ENCODE data around the gene KRT33B. TPM values are rescaled to one million over a fixed set of nuclear protein-coding genes. Genes with fewer than 3 reads are reported as not detected.
"Not testable (repeated sequence)": the region's sequence is repeated elsewhere in the genome, so short reads cannot be mapped to it uniquely, and the experiment has no call there.

The KRT33B gene
- total RNA-seq, 1 donor from 2014 or later = not detected

DNA sequence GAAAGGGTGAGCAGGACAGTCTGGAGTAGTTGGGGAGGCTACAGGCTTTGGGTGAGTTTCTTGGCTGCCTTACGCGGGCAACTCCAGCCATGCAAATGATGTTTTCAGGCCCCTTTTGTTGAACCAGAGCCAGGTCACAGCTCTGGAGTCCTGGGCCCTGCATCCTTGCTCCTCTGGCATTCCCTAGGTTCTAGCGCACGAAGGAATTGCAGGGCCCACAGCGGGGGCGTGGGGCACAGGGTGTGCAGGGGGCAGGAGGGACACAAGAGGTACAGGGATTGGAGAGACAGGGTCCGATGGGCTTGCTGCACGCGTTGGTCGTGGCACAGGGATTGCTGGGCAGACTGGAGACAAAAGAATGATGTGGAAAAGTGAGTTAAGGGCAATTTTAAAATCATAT is 24.2 kb upstream of the KRT33B start:
- no peak for DNase-seq (ENCODE audit: low read depth)

DNA sequence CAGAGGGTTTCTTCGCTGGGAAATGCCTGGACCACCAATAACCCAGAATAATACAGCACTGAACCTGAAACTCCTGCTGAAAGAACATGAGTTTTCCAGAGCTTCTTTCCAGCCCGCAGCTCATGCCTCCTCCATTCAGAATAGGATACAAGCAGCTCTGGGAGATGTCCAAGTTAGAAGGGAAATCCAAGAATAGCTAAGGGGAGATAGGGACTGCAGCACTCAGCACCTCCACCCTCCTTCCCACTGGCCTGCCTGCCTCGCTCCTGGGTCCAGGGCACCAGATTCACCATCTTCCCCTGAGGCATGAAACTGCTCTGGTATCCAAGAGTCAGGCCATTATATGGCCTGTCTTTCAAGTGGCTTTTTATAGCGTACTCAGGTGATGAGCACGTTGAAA is 23.7 kb upstream of the KRT33B start:
- DNase-seq (ENCODE audit: low read depth) = no peak

DNA sequence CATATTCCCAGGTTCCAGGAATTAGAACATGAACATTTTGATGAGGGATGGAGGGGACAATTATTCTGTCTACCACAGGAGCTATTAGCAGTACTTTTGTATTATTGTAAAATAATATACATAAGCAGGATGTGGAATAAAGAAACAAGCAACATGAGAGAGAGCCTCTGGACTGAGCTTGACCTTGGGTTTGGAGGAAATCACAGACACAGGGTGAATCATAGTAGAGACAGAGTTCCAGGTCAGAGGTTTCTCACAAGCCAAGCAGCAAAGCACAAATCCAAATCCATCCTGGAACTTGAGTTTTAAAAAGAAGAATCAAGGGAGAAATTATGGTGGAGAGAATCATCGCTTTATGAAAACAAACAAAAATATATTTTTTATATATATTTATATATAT is 22.7 kb upstream of the KRT33B start:
- peak; percentile 68 for DNase-seq (ENCODE audit: low read depth)

DNA sequence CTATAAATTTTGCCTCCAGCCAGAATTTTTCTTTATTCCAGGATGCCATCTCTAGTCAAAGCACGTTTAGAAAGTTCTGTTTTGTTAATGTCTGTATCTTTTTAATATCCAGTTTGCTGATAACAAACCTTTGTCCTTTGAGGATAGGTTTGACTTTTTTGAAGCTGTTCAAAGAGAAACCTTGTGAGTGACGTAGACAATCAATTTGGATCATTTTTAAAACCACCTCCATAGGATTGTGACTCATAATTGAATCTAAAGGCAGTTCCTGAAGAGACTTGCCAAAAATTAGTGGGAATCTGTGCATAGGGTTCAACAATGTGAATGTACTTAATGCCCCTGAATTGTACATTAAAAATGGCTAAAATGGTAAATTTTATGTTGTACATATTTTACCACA is 21.9 kb upstream of the KRT33B start:
- no peak for DNase-seq (ENCODE audit: low read depth)

DNA sequence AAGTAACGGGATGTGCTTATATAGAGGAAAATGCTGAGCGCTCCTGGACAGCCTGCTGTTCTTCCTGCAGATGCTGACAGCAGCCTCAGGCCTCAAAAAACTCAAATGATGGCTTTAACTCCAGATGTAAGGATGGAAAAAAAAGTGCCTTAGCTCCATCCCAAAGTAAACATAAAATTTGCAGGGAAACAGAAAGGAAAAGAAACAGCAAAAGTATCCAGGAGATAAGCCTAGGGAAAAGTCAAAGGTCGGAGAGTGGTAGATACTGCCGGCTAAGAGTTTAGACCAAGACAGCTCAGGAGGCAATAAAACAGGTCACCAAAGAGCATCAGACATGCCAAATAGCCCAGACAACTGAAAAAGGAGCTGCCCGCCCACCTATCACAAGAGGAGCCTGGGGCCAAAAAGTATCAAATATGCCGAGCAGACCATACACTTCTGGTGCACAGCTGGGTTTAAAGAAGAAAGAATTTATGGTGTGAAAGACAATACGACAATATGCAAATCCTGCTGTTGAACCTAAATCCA is 20.9 kb upstream of the KRT33B start:
- no peak for DNase-seq (ENCODE audit: low read depth)

DNA sequence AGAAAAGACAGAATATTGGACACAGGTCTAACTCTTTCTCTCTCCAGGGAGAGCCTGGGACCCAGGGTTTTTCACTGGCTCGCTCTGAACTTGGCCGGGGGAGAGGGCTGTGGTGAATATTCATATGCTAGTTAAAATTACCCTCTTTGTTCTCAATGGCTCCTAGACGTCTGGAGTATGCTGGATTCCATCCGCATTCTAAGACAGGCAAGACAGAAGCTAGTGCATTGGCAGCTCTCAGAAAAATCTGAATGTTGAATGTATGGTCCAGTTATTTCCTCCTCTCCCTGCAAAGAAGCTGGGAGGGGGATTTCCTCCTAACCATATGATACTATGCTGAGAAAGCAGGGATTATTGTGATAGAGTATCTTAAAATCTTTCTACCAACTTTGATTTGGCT is 18.1 kb upstream of the KRT33B start:
- no peak for DNase-seq (ENCODE audit: low read depth)

DNA sequence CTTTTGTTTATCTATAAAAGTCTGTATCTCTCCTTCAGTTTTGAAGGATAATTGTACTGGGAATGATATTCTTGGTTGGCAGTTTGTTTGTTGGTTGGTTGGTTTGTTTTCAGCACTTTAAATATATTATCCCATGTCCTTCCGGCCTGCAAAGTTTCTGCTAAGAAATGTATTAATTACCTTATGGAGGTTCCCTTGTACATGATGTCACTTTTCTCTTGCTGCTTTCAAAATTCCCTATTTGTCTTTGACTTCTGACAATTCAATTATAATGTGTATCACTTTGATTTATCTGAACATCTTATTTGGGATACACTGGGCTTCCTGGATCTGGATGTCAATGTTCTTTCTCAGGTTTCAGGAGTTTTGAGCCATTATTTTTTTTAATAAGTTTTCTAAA is 16.6 kb upstream of the KRT33B start:
- no peak for DNase-seq (ENCODE audit: low read depth)

DNA sequence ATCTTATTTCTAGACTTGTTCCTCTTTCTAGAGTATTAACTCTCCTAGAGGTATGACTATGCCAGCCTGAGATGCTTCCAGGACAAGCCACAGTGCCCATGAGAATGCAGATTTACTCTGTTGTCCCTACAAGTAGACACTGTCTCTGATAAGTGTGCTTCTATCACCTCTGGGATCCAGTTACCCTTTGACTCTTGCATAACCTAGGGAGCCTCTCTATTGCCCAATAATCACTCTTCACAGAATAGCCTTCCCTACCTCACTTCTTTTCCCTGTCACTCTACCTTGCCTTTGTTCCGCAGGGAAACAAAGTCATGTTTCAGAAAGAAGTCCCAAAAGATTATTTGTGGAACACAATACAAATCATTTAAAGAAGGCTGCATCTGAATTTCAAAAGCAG is 14.1 kb upstream of the KRT33B start:
- no peak for DNase-seq (ENCODE audit: low read depth)

DNA sequence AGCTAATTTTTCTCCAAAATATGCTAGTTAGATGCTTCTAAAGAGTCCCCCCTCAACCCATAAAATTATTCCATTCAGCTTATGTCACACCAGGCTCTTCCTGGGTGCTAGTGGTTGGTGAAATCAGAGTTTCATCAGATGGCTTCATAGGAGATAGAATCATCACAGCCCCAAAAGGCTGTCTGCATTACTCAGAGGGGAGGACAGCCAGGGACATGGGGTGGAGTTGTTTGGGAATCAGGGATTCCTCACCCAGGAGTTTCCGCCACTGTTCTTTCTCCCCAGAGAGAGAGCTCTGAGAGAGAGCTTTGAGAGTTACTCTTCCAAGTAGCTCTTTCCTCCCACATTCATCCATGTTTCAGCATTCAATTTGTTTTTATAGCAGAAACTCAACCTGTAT is 12.8 kb upstream of the KRT33B start:
- DNase-seq (ENCODE audit: low read depth) = no peak

DNA sequence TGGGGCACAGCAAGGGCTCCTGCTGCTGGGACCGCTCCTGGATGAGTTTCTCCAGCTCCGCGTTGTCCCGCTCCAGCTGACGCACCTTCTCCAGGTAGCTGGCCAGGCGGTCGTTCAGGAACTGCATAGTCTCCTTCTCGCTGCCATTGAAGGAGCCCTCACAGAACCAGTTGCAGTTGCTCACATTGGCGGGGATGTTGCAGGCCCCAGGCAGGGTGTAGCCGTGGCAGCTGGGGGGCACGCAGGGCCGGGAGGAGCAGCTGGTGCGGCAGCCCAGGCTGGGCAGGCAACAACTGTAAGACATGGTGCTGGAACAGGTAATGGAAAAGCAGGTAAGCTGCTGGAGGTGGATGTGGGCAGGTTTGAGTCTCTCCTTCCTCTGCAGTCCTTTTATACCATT is 12.3 kb upstream of the KRT33B start, which contains the start of gene KRT34:
Gene KRT34 (minus strand): TSS at position 364 of the 400 bp plus-strand sequence. CDS start 60 bp downstream, at position 304.
- DNase-seq (ENCODE audit: low read depth) = not testable (repeated sequence)

DNA sequence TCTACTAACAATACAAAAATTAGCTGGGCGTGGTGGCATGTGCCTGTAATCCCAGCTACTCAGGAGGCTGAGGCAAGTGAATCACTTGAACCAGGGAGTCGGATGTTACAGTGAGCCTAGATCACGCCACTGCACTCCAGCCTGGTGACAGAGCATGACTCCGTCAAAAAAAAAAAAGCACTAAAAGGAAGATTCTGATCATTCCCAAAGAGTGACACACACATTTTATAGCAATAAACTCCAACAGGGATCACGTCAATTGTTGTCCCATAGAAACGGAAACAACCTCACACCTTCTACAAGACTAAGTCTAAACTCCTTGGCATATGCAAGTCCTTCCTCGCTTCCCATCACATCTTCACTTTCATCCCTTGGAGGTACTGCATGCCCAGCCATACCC is 10.5 kb upstream of the KRT33B start:
- peak; percentile 79 for DNase-seq (ENCODE audit: low read depth)

DNA sequence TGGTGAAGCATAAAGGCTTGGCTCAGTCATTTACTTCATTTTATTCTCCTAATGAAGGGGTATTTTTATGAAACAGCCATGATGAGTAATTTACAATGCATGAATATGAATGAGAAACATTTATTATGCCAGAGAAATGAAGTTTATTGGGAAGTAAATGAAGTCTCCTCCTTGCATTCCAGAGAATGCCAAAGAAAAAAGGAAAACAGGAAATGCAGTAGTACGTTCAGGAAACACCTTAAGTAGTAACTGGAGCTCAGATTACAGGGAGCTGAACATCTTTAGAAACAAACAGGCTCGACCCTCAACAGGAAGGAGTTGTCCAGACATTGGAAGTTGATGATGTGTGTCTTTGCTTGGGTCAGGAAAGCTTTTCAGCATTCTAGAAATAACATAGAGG is 7.9 kb upstream of the KRT33B start:
- peak; percentile 41 for DNase-seq (ENCODE audit: low read depth)

DNA sequence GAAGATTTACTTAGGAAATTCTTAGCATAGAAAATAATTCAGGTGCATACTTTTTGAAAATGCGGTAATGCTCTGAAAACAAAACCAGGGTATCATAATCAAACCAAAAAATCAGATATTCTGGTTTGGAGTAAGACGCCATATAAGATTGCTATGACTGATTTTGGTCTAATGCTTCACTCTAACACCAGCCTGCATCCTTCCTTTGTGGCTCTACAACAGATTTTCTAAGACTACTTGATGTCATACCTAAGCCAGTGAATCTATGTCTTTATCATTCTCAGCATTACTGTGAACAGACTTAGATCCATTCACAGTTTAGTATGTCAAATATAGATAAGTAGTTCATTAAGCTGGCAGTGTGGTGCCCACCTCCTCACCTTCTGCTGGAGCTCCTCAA is 590 bp downstream of the KRT33B start:
- no peak for DNase-seq (ENCODE audit: low read depth)

DNA sequence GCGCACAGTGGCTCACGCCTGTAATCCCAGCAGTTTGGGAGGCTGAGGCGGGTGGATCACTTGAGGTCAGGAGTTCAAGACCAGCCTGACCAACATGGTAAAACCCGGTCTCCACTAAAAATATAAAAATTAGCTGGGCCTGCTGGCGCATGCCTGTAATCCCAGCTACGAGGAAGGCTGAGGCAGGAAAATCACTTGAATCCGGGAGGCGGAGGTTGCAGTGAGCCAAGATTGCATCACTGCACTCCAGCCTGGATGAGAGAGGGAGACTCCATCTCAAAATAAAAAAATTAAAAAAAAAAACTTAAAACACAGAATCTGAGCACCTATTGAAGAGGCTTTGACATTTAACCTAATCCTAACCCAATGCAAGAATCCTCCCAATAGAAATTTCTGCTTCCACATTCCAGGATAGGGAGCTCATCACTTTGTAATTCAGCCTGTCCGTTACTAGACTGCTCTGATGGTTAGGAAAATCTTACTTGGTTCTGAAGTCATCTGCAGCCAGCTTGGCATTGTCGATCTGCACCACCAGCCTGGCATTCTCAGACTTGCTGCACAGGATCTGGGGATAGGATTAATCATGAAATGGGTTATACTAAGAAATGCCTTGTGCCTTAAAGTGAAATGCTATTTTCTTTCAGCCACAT is 2.1 kb downstream of the KRT33B start:
- peak; percentile 70 for DNase-seq (ENCODE audit: low read depth)

DNA sequence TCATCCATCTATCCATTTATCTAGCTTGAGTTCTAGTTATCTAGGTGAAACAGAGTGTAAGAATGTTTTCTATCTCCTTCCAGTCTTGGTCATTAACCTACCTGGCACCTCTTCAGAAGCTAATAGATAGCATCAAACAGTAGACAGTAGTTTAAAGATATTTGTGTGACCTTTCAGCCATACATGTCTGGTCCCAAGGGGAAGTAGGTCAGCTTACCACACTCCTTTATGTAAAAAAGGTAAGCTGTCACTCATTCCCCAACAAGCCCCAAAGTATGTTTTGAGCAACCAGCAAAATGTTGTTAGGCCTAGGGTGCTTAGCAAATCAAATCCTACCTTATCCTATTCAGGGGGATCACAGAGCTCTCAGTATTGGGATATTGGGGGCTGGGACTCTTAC is 3.5 kb downstream of the KRT33B start:
- DNase-seq (ENCODE audit: low read depth) = no peak

DNA sequence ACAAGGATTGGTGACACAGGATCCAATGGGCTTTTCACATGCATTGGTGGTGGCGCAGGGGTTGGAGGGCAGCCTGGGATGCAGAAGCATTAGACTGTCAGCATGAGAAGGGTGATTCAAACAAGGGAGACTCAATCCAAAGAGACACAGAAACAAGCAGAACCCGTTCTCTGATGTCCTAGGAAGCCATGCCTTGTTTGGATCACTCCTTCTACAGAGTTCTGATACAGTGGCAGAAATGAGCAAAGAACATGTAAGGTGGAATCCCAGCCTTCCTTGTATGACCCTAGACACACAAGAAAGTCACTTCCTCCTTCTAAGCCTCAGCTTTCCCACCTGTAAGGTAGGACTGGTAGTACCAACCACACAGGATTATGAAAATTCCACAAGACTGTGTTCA is 5.7 kb downstream of the KRT33B start:
- no peak for DNase-seq (ENCODE audit: low read depth)

DNA sequence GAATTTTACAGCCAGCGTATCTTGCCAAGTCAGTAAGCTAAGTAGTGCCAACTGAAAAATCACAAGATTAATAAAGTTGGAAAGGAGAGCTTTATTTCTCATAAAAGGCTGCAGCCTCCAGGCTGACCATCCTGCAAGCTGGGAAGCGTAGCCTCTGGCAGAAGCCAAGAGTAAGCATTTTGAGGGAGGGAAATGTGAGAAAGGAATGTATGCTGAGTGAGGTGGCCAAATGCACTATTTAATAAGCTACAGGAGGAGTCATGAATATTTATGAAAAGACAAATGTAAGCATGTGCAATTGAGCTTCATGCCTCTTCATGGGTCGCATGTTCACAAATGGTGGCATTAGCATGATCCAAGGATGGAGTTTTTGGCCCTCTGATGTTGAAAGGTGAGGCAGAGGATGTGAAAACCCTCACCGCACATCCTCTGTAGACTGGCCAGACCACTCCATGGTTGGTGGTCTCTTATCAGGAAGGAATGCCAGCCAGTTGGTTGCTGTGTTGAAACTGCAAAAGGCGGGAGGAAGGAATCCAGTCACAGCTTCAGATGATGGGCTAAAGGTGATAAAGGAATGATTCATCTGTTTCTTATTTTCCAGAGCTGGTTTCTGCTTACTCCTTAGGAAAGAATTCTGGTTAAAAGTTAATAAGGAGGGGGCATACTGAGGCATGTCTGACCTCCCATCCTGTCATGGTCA is 9.2 kb downstream of the KRT33B start:
- DNase-seq (ENCODE audit: low read depth) = peak; percentile 95

DNA sequence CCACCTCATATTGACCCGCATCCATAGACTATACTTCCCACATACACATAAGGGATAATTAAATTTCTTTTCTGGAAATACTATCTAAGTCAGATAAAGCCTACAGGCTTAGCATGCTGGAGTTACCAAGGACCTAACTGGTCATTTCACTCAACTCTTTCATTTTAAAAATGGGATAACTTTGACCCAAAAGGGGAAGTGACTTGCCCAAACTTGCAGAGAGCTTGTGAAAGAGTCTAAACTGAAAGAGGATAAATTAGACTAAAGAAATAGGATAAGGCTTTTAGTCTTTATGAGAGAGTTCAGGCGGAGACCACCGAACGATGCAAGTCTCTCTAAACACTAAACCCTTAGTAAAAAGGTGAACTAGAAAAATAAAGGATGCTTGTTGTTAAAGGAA is 15.1 kb downstream of the KRT33B start:
- no peak for DNase-seq (ENCODE audit: low read depth)

DNA sequence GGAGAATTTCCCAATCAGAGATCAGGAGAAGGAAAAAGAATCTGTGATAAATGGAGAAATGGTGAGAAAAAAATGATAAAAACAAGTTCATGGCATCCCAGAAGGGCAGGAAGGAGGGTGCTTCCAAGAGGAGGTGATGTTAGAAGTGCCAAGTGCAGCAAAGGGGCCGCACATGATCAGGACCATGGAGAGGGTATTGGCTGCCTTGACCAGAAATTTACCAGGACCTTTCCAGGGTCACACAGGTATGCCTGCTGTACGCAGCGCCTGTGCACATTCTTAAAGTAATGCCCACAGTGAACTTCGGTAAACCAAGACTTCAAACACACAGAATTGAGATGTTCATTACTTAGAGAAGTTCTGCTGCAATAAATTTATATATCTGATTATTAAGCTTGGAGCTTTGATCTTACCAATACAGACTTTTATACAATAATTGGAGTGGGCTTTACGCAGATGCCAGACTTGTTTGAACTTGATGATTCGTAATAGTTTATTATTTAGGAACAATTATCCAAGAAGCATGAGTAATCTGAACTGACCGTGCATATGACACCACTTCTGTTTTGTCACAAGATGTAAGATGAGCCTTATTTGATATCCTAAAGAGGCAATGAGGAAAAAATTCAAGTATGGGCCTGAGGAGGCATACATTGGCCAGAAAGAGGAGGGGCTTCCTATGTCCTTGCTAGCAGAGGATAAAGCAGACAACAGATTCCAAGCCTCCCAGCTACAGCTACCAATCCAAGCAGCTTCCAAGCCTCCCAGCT is 16.8 kb downstream of the KRT33B start:
- no peak for DNase-seq (ENCODE audit: low read depth)

DNA sequence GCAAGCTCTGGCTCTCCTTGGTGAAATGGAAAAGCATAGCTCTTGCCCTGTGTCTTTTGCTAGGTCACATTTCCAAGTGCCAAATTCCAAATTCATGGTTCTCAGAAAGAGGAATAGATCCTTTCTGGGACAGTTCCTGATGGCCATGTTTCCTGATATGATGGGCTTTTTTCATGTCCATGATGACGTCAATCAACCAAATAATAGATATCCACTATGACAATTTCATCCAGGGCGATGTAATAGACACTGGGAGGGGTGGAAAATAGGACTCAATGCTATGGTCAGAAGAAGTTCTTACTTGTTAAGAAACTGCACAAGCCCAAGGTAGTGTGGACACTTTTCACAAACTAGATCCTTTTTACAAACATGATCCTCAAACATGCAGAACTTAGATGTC is 18.4 kb downstream of the KRT33B start:
- no peak for DNase-seq (ENCODE audit: low read depth)

DNA sequence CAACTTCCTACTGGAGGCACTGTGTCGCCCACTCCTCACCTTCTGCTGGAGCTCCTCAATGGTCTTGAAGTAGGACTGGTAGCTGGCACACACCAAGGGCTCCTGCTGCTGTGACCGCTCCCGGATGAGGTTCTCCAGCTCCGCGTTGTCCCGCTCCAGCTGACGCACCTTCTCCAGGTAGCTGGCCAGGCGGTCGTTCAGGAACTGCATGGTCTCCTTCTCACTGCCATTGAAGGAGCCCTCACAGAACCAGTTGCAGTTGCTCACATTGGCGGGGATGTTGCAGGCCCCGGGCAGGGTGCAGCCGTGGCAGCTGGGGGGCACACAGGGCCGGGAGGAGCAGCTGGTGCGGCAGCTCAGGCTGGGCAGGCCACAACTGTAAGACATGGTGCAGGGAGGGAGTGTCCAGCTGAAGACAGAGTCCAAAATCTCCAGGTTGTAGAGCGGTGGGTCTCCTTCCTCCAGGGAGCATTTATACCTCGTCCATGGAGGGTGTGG is 19.2 kb downstream of the KRT33B start, which contains the start of gene KRT33A:
Gene KRT33A (minus strand): TSS at position 448 of the 498 bp plus-strand sequence. CDS start 61 bp downstream, at position 387.
- not testable (repeated sequence) for DNase-seq (ENCODE audit: low read depth)

Data from renal cortical epithelial cell (primary cell).